HG02884 (cell line): ENCODE results near the gene UTP18.
A peak's percentile ranks its signal among the peaks of the same experiment; 100 is the strongest.
"Not testable (repeated sequence)": the region's sequence is repeated elsewhere in the genome, so short reads cannot be mapped to it uniquely, and the experiment has no call there.

Source experiments
- ATAC-seq: cut with Tn5 transposase; IDR thresholded peaks from one replicate; pipeline ENCODE4 v1.9.1; 2021; ENCODE audit warnings: mild to moderate bottlenecking, moderate library complexity; ENCODE audit not compliant: unreplicated experiment

The UTP18 gene

DNA sequence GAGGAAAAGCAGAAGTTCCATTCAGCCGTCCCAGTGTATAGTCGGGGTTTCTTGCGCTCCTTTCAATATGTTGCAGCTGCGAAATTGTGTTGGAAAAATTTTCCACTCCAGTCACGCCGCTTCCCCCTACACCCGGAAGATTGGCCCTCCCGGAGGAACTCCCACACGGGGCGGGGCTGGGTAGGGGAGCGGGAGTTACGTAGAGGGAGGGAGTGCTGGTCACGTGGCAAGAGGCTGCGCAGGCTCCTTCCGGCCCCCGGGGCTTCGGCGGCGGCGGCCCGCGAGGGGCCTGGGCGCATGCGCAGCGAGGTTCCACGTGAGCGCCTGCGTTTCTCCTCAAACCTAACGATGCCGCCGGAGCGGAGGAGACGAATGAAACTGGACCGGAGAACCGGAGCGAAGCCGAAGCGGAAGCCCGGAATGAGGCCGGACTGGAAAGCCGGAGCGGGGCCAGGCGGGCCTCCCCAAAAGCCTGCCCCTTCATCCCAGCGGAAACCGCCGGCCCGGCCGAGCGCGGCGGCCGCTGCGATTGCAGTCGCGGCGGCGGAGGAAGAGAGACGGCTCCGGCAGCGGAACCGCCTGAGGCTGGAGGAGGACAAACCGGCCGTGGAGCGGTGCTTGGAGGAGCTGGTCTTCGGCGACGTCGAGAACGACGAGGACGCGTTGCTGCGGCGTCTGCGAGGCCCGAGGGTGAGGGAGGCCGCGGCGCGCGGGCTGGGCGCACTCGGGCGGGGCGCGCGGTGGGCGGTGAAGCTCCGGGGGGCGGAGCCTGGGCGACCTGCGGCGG is at the start of gene UTP18:
TSS of gene UTP18 (plus strand) at position 310 of the 787 bp plus-strand sequence. CDS start at position 349, 39 bp downstream.
- peak; percentile 68 for ATAC-seq

DNA sequence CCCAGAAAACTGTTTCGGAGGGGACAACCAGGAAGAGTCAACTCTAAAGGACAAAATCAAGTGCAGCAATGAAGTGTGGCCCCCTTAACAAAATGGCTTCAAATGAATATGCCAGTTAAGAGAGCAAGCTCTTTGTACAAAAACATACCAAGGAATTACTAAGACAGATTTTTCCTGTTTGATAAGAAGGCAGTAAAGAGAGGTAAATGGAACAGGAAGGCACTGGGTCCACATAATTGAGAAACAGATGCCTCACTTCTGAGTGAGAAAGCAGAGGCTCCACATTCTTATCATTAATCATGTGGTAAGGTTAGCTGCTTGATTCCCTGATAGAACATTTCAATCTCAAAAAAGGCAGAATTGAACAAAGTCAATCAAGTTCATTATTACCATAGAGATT is 45.4 kb upstream of the UTP18 start:
- no peak for ATAC-seq

DNA sequence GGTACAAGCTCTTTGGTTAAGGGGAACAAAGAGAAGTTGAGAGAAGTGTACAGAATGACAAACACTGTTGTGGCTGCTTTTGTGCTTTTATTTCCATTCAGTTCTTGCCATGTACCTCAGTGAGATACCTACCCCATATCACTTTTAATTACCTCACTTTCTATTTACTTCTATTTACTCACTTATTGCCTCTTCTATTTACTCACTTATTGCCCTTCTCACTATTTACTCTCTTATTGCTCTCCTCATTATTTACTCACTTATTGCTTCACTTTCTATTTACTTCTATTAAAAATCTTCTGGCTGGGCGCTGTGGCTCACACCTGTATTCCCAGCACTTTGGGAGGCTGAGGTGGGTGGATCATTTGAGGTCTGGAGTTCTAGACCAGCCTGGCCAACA is 42.4 kb upstream of the UTP18 start:
- ATAC-seq, result no peak

GRCh38 chr17:51221322-51221721 is 39.0 kb upstream of the UTP18 start:
- no peak for ATAC-seq

DNA sequence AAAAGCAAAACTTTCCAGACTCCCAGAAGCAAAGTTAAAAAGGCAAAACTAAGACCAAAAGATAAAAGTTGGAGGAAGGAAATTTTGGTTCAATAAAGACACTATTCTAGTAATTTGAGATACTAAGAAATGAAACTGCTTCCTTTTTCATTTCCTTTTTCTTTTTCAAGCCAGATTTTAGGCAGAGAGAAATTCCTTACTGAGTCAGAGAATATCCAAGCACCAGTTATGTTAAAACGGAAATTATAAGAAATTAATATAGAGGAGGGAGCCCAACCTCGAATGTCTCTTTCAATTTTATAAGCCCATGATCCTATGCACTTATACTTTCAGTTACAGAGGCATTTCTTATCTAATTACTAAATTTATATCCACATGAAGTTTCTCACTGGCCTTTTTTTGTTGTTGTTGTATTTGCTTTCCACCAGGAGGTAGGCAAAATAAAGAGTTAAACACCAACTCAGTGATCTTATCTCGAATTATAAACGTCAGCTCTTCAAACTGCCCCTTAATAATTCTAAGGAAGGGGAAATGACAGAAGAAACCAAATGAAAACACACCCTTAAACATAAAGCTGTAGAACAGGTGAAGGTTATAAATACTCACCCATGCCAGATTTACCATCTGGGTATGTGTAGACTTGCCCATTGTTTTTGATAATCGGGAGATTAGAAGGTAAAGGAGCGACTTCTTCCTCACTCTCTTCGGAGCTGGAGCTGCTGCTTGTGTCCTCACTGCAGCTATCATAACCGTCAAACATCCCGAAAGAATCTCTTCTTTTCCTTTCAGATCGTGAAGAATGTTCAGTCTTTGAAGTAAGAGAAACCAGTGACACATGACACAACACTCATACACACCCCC is 35.7 kb upstream of the UTP18 start:
- ATAC-seq, result no peak

- not testable (repeated sequence) for ATAC-seq
Observed at GRCh38 chr17:51225523-51225922, 34.8 kb upstream of the UTP18 start.

DNA sequence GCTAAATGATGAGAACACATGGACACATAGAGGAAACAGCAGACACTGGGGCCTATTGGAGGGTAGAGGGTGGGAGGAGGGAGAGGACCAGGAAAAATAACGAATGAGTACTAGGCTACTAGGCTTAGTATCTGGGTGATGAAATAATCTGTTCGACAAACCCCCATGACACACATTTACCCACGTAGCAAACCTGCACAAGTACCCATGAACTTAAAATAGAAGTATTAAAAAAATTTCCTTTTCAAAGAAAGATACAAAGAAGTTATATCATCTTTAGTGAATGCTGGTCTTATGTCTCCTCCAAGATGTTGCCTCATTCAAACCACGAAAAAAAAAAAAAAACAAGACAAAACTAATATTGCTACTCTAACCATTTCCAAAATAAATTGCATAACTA is 32.2 kb upstream of the UTP18 start:
- no peak for ATAC-seq

GRCh38 chr17:51229889-51230288 is 30.5 kb upstream of the UTP18 start:
- no peak for ATAC-seq

DNA sequence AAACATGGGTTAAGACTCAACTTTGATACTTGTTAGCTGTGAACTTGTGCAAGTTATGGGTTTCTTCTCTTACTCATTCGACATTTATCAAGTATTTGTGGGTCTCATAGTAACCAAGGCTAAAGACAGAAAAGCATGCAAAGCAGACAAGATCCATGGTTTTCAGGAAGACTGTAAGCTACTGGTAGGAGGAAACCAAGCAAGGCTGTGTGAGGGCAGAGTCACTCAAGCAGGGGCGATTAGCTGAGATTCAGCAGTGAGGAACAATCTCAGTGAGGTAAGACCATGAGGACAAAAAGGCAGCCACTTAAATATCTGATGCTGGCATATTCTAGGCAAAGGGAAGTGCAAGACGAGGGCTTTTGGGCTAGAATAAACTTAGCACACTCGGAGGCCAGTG is 30.0 kb upstream of the UTP18 start:
- ATAC-seq, result no peak

GRCh38 chr17:51231999-51232398 is 28.3 kb upstream of the UTP18 start:
- no peak for ATAC-seq

GRCh38 chr17:51234162-51234561 is 26.2 kb upstream of the UTP18 start:
- no peak for ATAC-seq

GRCh38 chr17:51238255-51238887 is 22.0 kb upstream of the UTP18 start:
- ATAC-seq, result peak; percentile 89

GRCh38 chr17:51240275-51240674 is 20.1 kb upstream of the UTP18 start:
- ATAC-seq, result no peak

DNA sequence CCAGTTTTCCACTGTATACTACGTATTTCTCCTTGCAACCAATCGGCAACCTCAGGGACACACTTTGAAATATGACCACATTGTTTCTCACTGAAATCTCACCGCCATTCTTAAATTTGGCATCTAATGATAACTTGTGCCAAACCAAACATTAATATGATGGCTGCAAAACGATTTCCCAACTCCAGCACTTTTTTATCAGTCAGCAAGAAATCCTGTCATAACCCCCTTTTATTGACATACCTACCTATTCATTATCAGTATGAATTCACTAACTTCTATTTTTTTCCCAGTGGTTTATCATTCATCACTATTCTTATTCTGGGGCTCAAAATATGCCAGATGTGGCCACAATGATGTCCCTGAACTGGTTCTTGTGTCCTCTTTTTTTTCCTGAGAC is 16.3 kb upstream of the UTP18 start:
- ATAC-seq, result no peak

GRCh38 chr17:51245535-51245934 is 14.8 kb upstream of the UTP18 start:
- no peak for ATAC-seq

GRCh38 chr17:51250314-51250840 is 10.0 kb upstream of the UTP18 start:
- ATAC-seq, result no peak

DNA sequence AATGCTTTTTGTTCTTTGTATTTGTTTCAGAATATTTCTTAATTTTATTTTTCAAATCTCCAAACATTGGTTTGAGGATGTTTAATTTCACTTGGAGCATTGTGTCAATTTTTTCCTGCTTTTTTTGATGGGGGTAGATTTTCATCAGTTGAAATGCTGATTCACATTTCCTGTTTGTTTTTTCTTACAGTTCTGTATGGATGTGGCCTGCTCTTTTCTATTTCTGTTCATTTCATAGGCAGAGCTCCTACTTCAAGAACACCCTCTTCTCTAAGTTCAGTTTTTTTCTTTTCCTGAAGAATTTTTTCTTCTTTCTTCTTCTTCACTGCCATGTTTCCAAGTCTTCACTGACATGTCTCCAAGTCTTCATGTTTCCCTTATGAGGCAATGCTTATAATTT is 9.3 kb upstream of the UTP18 start:
- ATAC-seq, result no peak

DNA sequence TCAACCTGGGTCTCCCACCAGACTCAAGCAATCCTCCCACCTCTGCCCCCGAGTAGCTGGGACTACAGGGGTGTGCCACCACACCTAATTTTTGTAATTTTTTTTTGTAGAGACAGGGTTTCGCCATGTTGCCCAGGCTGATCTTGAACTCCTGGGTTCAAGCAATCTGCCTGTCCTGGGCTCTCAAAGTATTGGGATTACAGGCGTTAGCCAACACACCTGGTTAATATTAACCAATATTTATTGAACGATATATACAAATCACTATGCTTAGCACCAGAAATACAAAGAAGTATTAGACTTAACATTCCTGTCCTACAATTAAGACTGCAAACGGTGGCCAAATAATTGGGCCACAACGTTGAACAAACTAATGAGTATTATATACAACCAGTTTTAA is 4.7 kb upstream of the UTP18 start:
- no peak for ATAC-seq

GRCh38 chr17:51256101-51256500 is 4.2 kb upstream of the UTP18 start:
- no peak for ATAC-seq

- no peak for ATAC-seq
Observed at GRCh38 chr17:51257150-51258081, 2.9 kb upstream of the UTP18 start.
